WERI-Rb-1 (cell line): Measurements from ENCODE around the gene RBM33.

Experiments
- DNase-seq: peaks from one replicate; pipeline ENCODE4 v3.0.0-alpha.2; 2020
- H3K27ac ChIP-seq: fragments of 250-450 bp; sonication (Bioruptor Pico); 2 replicates; pipeline ENCODE4 v1.5.1; 2020; ENCODE audit warnings: mild to moderate bottlenecking, moderate library complexity
- H3K27me3 ChIP-seq: fragments of 250-450 bp; sonication (Bioruptor Pico); 2 replicates; pipeline ENCODE4 v1.5.1; 2021; ENCODE audit warnings: mild to moderate bottlenecking, low read depth, moderate library complexity; ENCODE audit not compliant: insufficient read depth, severe bottlenecking
- H3K36me3 ChIP-seq: fragments of 250-450 bp; sonication (Bioruptor Pico); 2 replicates; pipeline ENCODE4 v1.5.1; 2020; ENCODE audit warnings: mild to moderate bottlenecking, moderate library complexity
- H3K4me3 ChIP-seq: 2 replicates; pipeline ENCODE4 v1.5.1; 2011; ENCODE audit warnings: low read depth, mild to moderate bottlenecking, control low read depth, low read length
- H3K9me3 ChIP-seq: fragments of 250-450 bp; sonication (Bioruptor Pico); 2 replicates; pipeline ENCODE4 v1.5.1; 2021; ENCODE audit warnings: mild to moderate bottlenecking, moderate library complexity; ENCODE audit not compliant: severe bottlenecking
- CTCF ChIP-seq: IDR thresholded peaks from 2 replicates; pipeline ENCODE4 v1.5.1; 2011; ENCODE audit warnings: low read depth, mild to moderate bottlenecking, control low read depth, inconsistent platforms, low read length

Gene RBM33

GRCh38 chr7:155744971-155745683 lies 100.7 kb downstream of the RBM33 start:
- no peak for TF ChIP-seq CTCF
- no peaks in the 10 kb centered on the region for H3K27me3 ChIP-seq
- no peak overlapping the region for H3K27ac ChIP-seq
- DNase-seq, result no peak
- no peak overlapping the region for H3K4me3 ChIP-seq
- H3K36me3 ChIP-seq, result peaks cover 81% of the 10 kb centered on the region
- no peaks in the 10 kb centered on the region for H3K9me3 ChIP-seq

- H3K27ac ChIP-seq, result no peak overlapping the region
- no peak overlapping the region for H3K4me3 ChIP-seq
- DNase-seq, result no peak
- H3K27me3 ChIP-seq, result no peaks in the 10 kb centered on the region
- no peaks in the 10 kb centered on the region for H3K9me3 ChIP-seq
- no peak for TF ChIP-seq CTCF
- peaks cover 75% of the 10 kb centered on the region for H3K36me3 ChIP-seq
Observed at GRCh38 chr7:155745737-155746136, 101.3 kb downstream of the RBM33 start.

GRCh38 chr7:155746188-155746587 lies 101.7 kb downstream of the RBM33 start:
- Histone ChIP-seq H3K27me3 (no peaks in the 10 kb centered on the region), H3K36me3 (peaks cover 70% of the 10 kb centered on the region), H3K4me3 (no peak overlapping the region), H3K9me3 (no peaks in the 10 kb centered on the region), H3K27ac (no peak overlapping the region)
- TF ChIP-seq CTCF, result no peak
- no peak for DNase-seq

- no peak for DNase-seq
- Histone ChIP-seq H3K4me3 (no peak overlapping the region), H3K27ac (no peak overlapping the region), H3K9me3 (no peaks in the 10 kb centered on the region), H3K36me3 (peaks cover 64% of the 10 kb centered on the region), H3K27me3 (no peaks in the 10 kb centered on the region)
- no peak for TF ChIP-seq CTCF
Observed at GRCh38 chr7:155747209-155747608, 102.7 kb downstream of the RBM33 start.

- Histone ChIP-seq H3K27ac (no peak overlapping the region), H3K36me3 (peaks cover 44% of the 10 kb centered on the region), H3K27me3 (no peaks in the 10 kb centered on the region), H3K4me3 (no peak overlapping the region), H3K9me3 (no peaks in the 10 kb centered on the region)
- DNase-seq, result no peak
- no peak for TF ChIP-seq CTCF
Observed at GRCh38 chr7:155749578-155749977, 105.1 kb downstream of the RBM33 start.
